HepG2 (cell line): ENCODE results near the gene BCL2L11. TPM values are rescaled to one million over a fixed set of nuclear protein-coding genes. Genes with fewer than 3 reads are reported as not detected.

Experiments used
- DR1 ChIP-seq: sonication (generic); formaldehyde crosslinking; IDR thresholded peaks from 2 replicates; pipeline ENCODE4 v1.8.0; 2021; ENCODE audit warnings: mild to moderate bottlenecking, missing genetic modification reagents, inconsistent platforms
- IRF2 ChIP-seq: IDR thresholded peaks from 2 replicates; pipeline ENCODE4 v1.6.1; 2018; ENCODE audit warnings: missing genetic modification reagents, missing compliant biosample characterization
- SOX13 ChIP-seq, 3 experiments: fragments of 450-650 bp in 1 of 3; sonication (generic) in 1 of 3; formaldehyde crosslinking in 1 of 3; IDR thresholded peaks in 2 of 3; conservative IDR thresholded peaks in 1 of 3; 2 replicates each; pipeline versions ENCODE4 v1.5.0 to v1.6.1; 2016 to 2020; ENCODE audit warnings: antibody characterized with exemption in 1 of 3, mild to moderate bottlenecking in 1 of 3, missing compliant biosample characterization in 1 of 3, missing genetic modification reagents in 1 of 3, moderate library complexity in 1 of 3
- ZNF350 ChIP-seq: sonication (generic); formaldehyde crosslinking; IDR thresholded peaks from 2 replicates; pipeline ENCODE4 v1.4.0; 2020; ENCODE audit warnings: mild to moderate bottlenecking, low read depth, missing genetic modification reagents, borderline replicate concordance
- ZNF598 ChIP-seq: sonication (generic); formaldehyde crosslinking; IDR thresholded peaks from 2 replicates; pipeline ENCODE4 v1.5.1; 2020; ENCODE audit warnings: mild to moderate bottlenecking, missing genetic modification reagents, borderline replicate concordance
- ZNF775 ChIP-seq: sonication (generic); formaldehyde crosslinking; IDR thresholded peaks from 2 replicates; pipeline ENCODE4 v1.4.0; 2020; ENCODE audit warnings: missing genetic modification reagents, mild to moderate bottlenecking, moderate library complexity, borderline replicate concordance
- polyA plus RNA-seq, 8 experiments: library from polyadenylated mRNA; depleted of rRNA in 3 of 8; stranded (reverse) in 7 of 8; unstranded in 1 of 8; fragments of >200 nt; fragmentation: Illumina TruSeq in 4 of 8; extraction: Trizol in 4 of 8; gene quantifications; 2 replicates each; pipeline versions ENCODE4 v1.2.1 to v1.2.3, GENCODE V29; 2011 to 2016; ENCODE audit warnings: low read depth in 4 of 8, missing spikeins in 1 of 8, mixed read lengths in 1 of 8; ENCODE audit not compliant: insufficient read depth in 1 of 8
- total RNA-seq, 5 experiments: library from RNA; depleted of rRNA; stranded (reverse); fragments of >200 nt; fragmentation: Illumina TruSeq; extraction: Trizol; gene quantifications; 2 replicates each; pipeline ENCODE4 v1.2.3, GENCODE V29; 2016; ENCODE audit warnings: low read depth in 1 of 5
- TF ChIP-seq, protein P1 (sequence below): fragments of 450-650 bp; IDR thresholded peaks from 2 replicates; pipeline ENCODE4 v1.6.1; 2016
- TF ChIP-seq, protein P2 (sequence below): fragments of 450-650 bp; IDR thresholded peaks from 2 replicates; pipeline ENCODE4 v1.6.1; 2017
- TF ChIP-seq, protein P3 (sequence below): sonication (generic); formaldehyde crosslinking; IDR thresholded peaks from 2 replicates; pipeline ENCODE4 v1.5.0; 2020; ENCODE audit warnings: mild to moderate bottlenecking, missing genetic modification reagents, moderate library complexity
- TF ChIP-seq, protein P4 (sequence below): sonication (generic); formaldehyde crosslinking; IDR thresholded peaks from 2 replicates; pipeline ENCODE4 v1.5.1; 2020; ENCODE audit warnings: missing genetic modification reagents, mild to moderate bottlenecking, borderline replicate concordance

The BCL2L11 gene
- total and polyA plus RNA-seq, 2 of the 13 experiments (the other 11 are each of a cell fraction or from before 2014, with no cell fraction given) = 6.1 to 9.7 TPM

DNA sequence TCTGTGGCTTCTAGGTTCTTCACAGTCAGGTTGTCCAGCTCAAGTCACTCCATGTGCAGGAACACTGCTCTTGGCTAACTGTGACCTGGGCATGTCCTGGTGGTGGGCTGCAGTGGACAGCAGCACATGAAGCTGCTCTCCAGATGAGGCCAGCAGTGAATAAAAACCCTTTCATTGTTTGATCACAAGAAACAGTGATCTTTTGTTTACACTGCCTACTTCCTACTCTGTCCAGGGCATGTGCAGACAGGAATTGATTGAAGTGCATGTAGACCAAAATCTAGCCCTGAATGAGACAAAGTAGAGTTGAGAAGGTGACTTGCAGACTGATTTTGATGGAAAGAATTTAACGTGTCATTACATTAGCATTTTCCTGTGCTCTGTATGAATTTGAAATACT is 34.9 kb downstream of the BCL2L11 start (continued):
- TF ChIP-seq, protein P1, sequence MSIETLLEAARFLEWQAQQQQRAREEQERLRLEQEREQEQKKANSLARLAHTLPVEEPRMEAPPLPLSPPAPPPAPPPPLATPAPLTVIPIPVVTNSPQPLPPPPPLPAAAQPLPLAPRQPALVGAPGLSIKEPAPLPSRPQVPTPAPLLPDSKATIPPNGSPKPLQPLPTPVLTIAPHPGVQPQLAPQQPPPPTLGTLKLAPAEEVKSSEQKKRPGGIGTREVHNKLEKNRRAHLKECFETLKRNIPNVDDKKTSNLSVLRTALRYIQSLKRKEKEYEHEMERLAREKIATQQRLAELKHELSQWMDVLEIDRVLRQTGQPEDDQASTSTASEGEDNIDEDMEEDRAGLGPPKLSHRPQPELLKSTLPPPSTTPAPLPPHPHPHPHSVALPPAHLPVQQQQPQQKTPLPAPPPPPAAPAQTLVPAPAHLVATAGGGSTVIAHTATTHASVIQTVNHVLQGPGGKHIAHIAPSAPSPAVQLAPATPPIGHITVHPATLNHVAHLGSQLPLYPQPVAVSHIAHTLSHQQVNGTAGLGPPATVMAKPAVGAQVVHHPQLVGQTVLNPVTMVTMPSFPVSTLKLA = peak; percentile 18; the same call in 1 of the 2 replicates
- TF ChIP-seq SOX13 (IDR thresholded peaks at IDR 0.05) = no peak
- peak in 1 of 2 experiments; percentile 87; a peak in 2 of 4 replicates for TF ChIP-seq SOX13 (CRISPR knock-in tag; conservative IDR thresholded peaks at IDR 0.05 in 1 of 2, IDR thresholded peaks at IDR 0.05 in 1 of 2)
- TF ChIP-seq DR1 (CRISPR knock-in tag) = no peak
- TF ChIP-seq, protein P2, sequence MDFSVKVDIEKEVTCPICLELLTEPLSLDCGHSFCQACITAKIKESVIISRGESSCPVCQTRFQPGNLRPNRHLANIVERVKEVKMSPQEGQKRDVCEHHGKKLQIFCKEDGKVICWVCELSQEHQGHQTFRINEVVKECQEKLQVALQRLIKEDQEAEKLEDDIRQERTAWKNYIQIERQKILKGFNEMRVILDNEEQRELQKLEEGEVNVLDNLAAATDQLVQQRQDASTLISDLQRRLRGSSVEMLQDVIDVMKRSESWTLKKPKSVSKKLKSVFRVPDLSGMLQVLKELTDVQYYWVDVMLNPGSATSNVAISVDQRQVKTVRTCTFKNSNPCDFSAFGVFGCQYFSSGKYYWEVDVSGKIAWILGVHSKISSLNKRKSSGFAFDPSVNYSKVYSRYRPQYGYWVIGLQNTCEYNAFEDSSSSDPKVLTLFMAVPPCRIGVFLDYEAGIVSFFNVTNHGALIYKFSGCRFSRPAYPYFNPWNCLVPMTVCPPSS = no peak
- no peak for TF ChIP-seq ZNF598 (CRISPR knock-in tag)
- TF ChIP-seq, protein P3, sequence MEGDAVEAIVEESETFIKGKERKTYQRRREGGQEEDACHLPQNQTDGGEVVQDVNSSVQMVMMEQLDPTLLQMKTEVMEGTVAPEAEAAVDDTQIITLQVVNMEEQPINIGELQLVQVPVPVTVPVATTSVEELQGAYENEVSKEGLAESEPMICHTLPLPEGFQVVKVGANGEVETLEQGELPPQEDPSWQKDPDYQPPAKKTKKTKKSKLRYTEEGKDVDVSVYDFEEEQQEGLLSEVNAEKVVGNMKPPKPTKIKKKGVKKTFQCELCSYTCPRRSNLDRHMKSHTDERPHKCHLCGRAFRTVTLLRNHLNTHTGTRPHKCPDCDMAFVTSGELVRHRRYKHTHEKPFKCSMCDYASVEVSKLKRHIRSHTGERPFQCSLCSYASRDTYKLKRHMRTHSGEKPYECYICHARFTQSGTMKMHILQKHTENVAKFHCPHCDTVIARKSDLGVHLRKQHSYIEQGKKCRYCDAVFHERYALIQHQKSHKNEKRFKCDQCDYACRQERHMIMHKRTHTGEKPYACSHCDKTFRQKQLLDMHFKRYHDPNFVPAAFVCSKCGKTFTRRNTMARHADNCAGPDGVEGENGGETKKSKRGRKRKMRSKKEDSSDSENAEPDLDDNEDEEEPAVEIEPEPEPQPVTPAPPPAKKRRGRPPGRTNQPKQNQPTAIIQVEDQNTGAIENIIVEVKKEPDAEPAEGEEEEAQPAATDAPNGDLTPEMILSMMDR (CRISPR knock-in tag) = peak; percentile 24; the same call in 1 of the 2 replicates
- no peak for TF ChIP-seq IRF2
- TF ChIP-seq ZNF775 (CRISPR knock-in tag) = no peak
- no peak for TF ChIP-seq ZNF350 (CRISPR knock-in tag)
- TF ChIP-seq, protein P4, sequence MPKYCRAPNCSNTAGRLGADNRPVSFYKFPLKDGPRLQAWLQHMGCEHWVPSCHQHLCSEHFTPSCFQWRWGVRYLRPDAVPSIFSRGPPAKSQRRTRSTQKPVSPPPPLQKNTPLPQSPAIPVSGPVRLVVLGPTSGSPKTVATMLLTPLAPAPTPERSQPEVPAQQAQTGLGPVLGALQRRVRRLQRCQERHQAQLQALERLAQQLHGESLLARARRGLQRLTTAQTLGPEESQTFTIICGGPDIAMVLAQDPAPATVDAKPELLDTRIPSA (CRISPR knock-in tag) = no peak
